GM13977 (cell line): ENCODE measurements around the gene SLC25A25.

Source experiments
- DNase-seq: peaks from one replicate; pipeline ENCODE4 v3.0.0; 2012; ENCODE audit warnings: low spot score
- CTCF ChIP-seq: IDR thresholded peaks from 2 replicates; pipeline ENCODE4 v1.5.1; 2012; ENCODE audit warnings: mild to moderate bottlenecking, control low read depth; ENCODE audit not compliant: insufficient read depth; ENCODE audit errors: extremely low read depth, missing control alignments
- in situ Hi-C: fragments of 300-500 bp; cut with MboI; formaldehyde crosslinking; loops from one replicate; pipeline ENCODE4 v1.12.0; 2022; ENCODE audit warnings: low sequenced_read_pairs, low pct_unique_long_range_greater_than_20kb, mixed read lengths, inconsistent platforms; ENCODE audit not compliant: unreplicated experiment

Gene SLC25A25

GRCh38 chr9:128144239-128145181 is 76.5 kb downstream of the SLC25A25 start:
- TF ChIP-seq CTCF = no peak
- no peak for DNase-seq
- in situ Hi-C loops = no loop called here

- TF ChIP-seq CTCF = no peak
- DNase-seq = no peak
- in situ Hi-C loops = no loop called here
Measured at GRCh38 chr9:128145536-128145935, 77.5 kb downstream of the SLC25A25 start.

- DNase-seq = no peak
Measured at GRCh38 chr9:128145951-128146351, 77.9 kb downstream of the SLC25A25 start.

GRCh38 chr9:128146591-128147120 is 78.6 kb downstream of the SLC25A25 start:
- DNase-seq = no peak
- TF ChIP-seq CTCF = no peak
- in situ Hi-C loops = no loop called here

More at GRCh38 chr9:128145951-128146351, 77.9 kb downstream of the SLC25A25 start:
- no peak for TF ChIP-seq CTCF
- in situ Hi-C loops = no loop called here

- in situ Hi-C loops = no loop called here
- no peak for DNase-seq
- no peak for TF ChIP-seq CTCF
Measured at GRCh38 chr9:128148509-128149000, 80.5 kb downstream of the SLC25A25 start.

- DNase-seq = no peak
- in situ Hi-C loops = no loop called here
- no peak for TF ChIP-seq CTCF
Measured at GRCh38 chr9:128149001-128149701, 81.1 kb downstream of the SLC25A25 start, which contains the start of gene LCN2. Gene LCN2, plus strand, starts transcription at chr9:128149453. Its CDS starts 73 bp downstream, at chr9:128149526.
